NOMO-1 (cell line): ENCODE data around the gene MEOX2.

Experiments
- DNase-seq, 2 experiments: peaks; one replicate each; lab custom pipeline; 2025; ENCODE audit not compliant: unreplicated experiment in 2 of 2; lab: John Stamatoyannopoulos, UW

MEOX2 gene

DNA sequence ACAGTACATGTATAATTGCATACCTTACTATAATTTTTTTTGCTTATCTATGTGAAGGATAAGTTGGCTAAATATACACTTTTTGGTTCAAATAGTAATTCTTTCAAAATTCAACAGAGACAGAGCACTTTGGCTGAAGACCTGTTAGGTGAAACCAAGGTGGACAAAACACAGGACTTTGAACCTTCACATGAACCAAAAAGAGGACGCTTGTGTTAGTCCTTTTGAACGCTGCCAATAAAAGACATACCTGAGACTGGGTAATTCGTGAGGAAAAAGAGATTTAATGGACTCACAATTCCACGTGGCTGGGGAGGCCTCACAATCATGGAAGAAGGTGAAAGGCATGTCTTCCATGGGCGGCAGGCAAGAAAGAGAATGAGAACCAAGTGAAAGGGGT lies 120.0 kb downstream of the MEOX2 start:
- no peak for DNase-seq

DNA sequence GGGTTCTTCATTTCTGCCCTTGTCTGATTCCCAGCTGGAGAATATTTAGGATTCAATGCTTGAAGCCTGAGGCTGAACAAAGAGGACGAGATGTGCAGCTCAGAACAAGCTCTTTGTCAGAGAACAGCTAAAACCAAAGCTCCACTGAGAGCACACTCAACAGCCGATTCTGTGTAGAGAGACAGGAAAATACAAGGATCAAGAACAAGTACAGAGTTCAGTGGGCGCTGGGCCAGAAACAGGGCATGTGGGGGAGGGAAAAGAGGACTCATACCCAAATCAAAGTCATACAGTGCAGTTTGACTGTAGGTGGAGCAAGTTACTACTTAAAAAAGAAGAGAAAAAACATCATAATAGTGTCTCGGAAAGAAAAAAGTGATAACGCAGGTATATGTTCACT lies 124.6 kb downstream of the MEOX2 start, which contains the start of gene AGMO:
AGMO (minus strand) TSS at position 181 of the 400 bp plus-strand sequence.
- no peak for DNase-seq
